Measurements from ENCODE around the gene TMBIM4. TPM values are rescaled to one million over a fixed set of nuclear protein-coding genes. Genes with fewer than 3 reads are reported as not detected.
A peak's percentile ranks its signal among the peaks of the same experiment; 100 is the strongest.

The TMBIM4 gene
- total RNA-seq, 4 donors from 2014 or later = 92.2 to 156 (median 115) TPM

GRCh38 chr12:66109056-66109455 is 60.7 kb downstream of the TMBIM4 start:
- 63% methylated on average over 4 of the region's 4 CpGs for WGBS
- no peak for DNase-seq (ENCODE audit: extremely low spot score)
- no peak overlapping the region for H3K27ac ChIP-seq (replicated peaks in 1 of 4)
- no peaks in the 10 kb centered on the region for H3K27me3 ChIP-seq
- TF ChIP-seq CTCF (IDR thresholded peaks at IDR 0.05) (no peak), EP300 (IDR thresholded peaks at IDR 0.05) (no peak), POLR2A (IDR thresholded peaks at IDR 0.05; ENCODE audit: low read depth) (no peak), POLR2AphosphoS5 (IDR thresholded peaks at IDR 0.05) (no peak)
- H3K4me3 ChIP-seq = no peak overlapping the region
- no peaks in the 10 kb centered on the region for H3K9me3 ChIP-seq
- peaks cover 0 to 4% (median 0%) of the 10 kb centered on the region in 4 donors for H3K4me1 ChIP-seq
- no peaks in the 10 kb centered on the region for H3K36me3 ChIP-seq
- intact Hi-C loops (cut with DNase I) = loop anchor here (5.0 kb wide), 1 partner anchor 1217 kb away; no protein-coding TSS in a partner anchor

GRCh38 chr12:66108386-66108785 is 61.4 kb downstream of the TMBIM4 start:
- no peak for DNase-seq (ENCODE audit: extremely low spot score)
- Histone ChIP-seq H3K27me3 (no peaks in the 10 kb centered on the region), H3K9me3 (no peaks in the 10 kb centered on the region), H3K4me1 (peaks cover 0 to 4% (median 0%) of the 10 kb centered on the region in 4 donors), H3K4me3 (no peak overlapping the region), H3K36me3 (no peaks in the 10 kb centered on the region), H3K27ac (replicated peaks in 1 of 4) (no peak overlapping the region)
- intact Hi-C loops (cut with DNase I) = loop anchor here (5.0 kb wide), 1 partner anchor 1216 kb away; no protein-coding TSS in a partner anchor
- no peak for TF ChIP-seq CTCF (IDR thresholded peaks at IDR 0.05)
- no peak for TF ChIP-seq EP300 (IDR thresholded peaks at IDR 0.05)
- TF ChIP-seq POLR2AphosphoS5 (IDR thresholded peaks at IDR 0.05) = no peak
- TF ChIP-seq POLR2A (IDR thresholded peaks at IDR 0.05; ENCODE audit: low read depth) = no peak
- WGBS = 87% methylated on average over 1 of the region's 1 CpG

GRCh38 chr12:66107451-66107915 is 62.3 kb downstream of the TMBIM4 start:
- WGBS = 47% methylated on average over 9 of the region's 9 CpGs
- H3K4me3 ChIP-seq = no peak overlapping the region
- TF ChIP-seq CTCF (IDR thresholded peaks at IDR 0.05) (peak; percentile 75 to 91 (median 76)), EP300 (IDR thresholded peaks at IDR 0.05) (no peak)
- H3K27ac ChIP-seq (replicated peaks in 1 of 4) = no peak overlapping the region
- H3K27me3 ChIP-seq = no peaks in the 10 kb centered on the region
- H3K4me1 ChIP-seq = peaks cover 0 to 4% (median 0%) of the 10 kb centered on the region in 4 donors
- DNase-seq (ENCODE audit: extremely low spot score) = no peak
- H3K36me3 ChIP-seq = no peaks in the 10 kb centered on the region
- H3K9me3 ChIP-seq = no peaks in the 10 kb centered on the region
- intact Hi-C loops (cut with DNase I) = loop anchor here (5.0 kb wide), 1 partner anchor 1215 kb away; no protein-coding TSS in a partner anchor

GRCh38 chr12:66103016-66103913 is 66.5 kb downstream of the TMBIM4 start:
- Histone ChIP-seq H3K9me3 (no peaks in the 10 kb centered on the region), H3K27ac (replicated peaks in 1 of 4) (no peak overlapping the region), H3K4me1 (peaks cover 0 to 4% (median 0%) of the 10 kb centered on the region in 4 donors), H3K36me3 (no peaks in the 10 kb centered on the region), H3K4me3 (no peak overlapping the region), H3K27me3 (peaks cover 0 to 11% (median 0%) of the 10 kb centered on the region in 4 donors)
- DNase-seq (ENCODE audit: extremely low spot score) = no peak
- 82% methylated on average over 3 of the region's 3 CpGs for WGBS
- no peak for TF ChIP-seq POLR2AphosphoS5 (IDR thresholded peaks at IDR 0.05)
- no peak for TF ChIP-seq EP300 (IDR thresholded peaks at IDR 0.05)
- intact Hi-C loops (cut with DNase I) = no loop called here

- Histone ChIP-seq H3K36me3 (no peaks in the 10 kb centered on the region), H3K9me3 (no peaks in the 10 kb centered on the region), H3K27me3 (no peaks in the 10 kb centered on the region), H3K4me1 (peaks cover 0 to 4% (median 0%) of the 10 kb centered on the region in 4 donors), H3K27ac (replicated peaks in 1 of 4) (no peak overlapping the region), H3K4me3 (no peak overlapping the region)
- WGBS = 6% methylated on average over 1 of the region's 1 CpG
- DNase-seq (ENCODE audit: extremely low spot score) = no peak
- intact Hi-C loops (cut with DNase I) = no loop called here
- TF ChIP-seq CTCF (IDR thresholded peaks at IDR 0.05) (no peak), POLR2A (IDR thresholded peaks at IDR 0.05; ENCODE audit: low read depth) (no peak), EP300 (IDR thresholded peaks at IDR 0.05) (no peak), POLR2AphosphoS5 (IDR thresholded peaks at IDR 0.05) (no peak)
Measured at GRCh38 chr12:66092559-66093269, 77.1 kb downstream of the TMBIM4 start.
